Measurements from ENCODE around the gene VSTM4.

VSTM4 gene

GRCh38 chr10:49112851-49113250 lies 2.5 kb downstream of the VSTM4 start:
- Histone ChIP-seq H3K4me3 (peak overlapping the region; percentile 13), H3K27ac (peak overlapping the region; percentile 84 to 97)
- DNase-seq (ENCODE audit: low spot score), result peak; percentile 66
- no peak for TF ChIP-seq CTCF (IDR thresholded peaks at IDR 0.05)

GRCh38 chr10:49112098-49112497 lies 3.2 kb downstream of the VSTM4 start:
- peak overlapping the region in 1 of 2 donors; percentile 97 for H3K27ac ChIP-seq
- TF ChIP-seq CTCF (IDR thresholded peaks at IDR 0.05), result no peak
- H3K4me3 ChIP-seq, result no peak overlapping the region
- peak; percentile 49 for DNase-seq (ENCODE audit: low spot score)

GRCh38 chr10:49111320-49111698 lies 4.0 kb downstream of the VSTM4 start:
- TF ChIP-seq CTCF (IDR thresholded peaks at IDR 0.05), result no peak
- Histone ChIP-seq H3K4me3 (no peak overlapping the region), H3K27ac (peak overlapping the region in 1 of 2 donors; percentile 97)
- DNase-seq (ENCODE audit: low spot score), result no peak

- TF ChIP-seq CTCF (IDR thresholded peaks at IDR 0.05), result no peak
- Histone ChIP-seq H3K4me3 (peak overlapping the region; percentile 30), H3K27ac (peak overlapping the region; percentile 61 to 97)
- DNase-seq (ENCODE audit: low spot score), result no peak
These were observed 4.5 kb downstream of the VSTM4 start for GRCh38 chr10:49110684-49111319.

- DNase-seq (ENCODE audit: low spot score), result no peak
- Histone ChIP-seq H3K4me3 (peak overlapping the region; percentile 30), H3K27ac (peak overlapping the region; percentile 61 to 97)
These were observed 5.5 kb downstream of the VSTM4 start for GRCh38 chr10:49109669-49110340.

GRCh38 chr10:49108656-49109055 lies 6.7 kb downstream of the VSTM4 start:
- no peak for TF ChIP-seq CTCF (IDR thresholded peaks at IDR 0.05)
- no peak for DNase-seq (ENCODE audit: low spot score)
- Histone ChIP-seq H3K27ac (peak overlapping the region; percentile 76 to 97), H3K4me3 (no peak overlapping the region)

More at GRCh38 chr10:49109669-49110340, 5.5 kb downstream of the VSTM4 start:
- TF ChIP-seq CTCF (IDR thresholded peaks at IDR 0.05), result no peak

- peak overlapping the region; percentile 76 to 97 for H3K27ac ChIP-seq
- H3K4me3 ChIP-seq, result no peak overlapping the region
- no peak for DNase-seq (ENCODE audit: low spot score)
- no peak for TF ChIP-seq CTCF (IDR thresholded peaks at IDR 0.05)
These were observed 7.4 kb downstream of the VSTM4 start for GRCh38 chr10:49107887-49108267.

Measured in coronary artery (tissue), 2 donors.